Panc1 (cell line): ENCODE data around the gene LVRN. TPM values are rescaled to one million over a fixed set of nuclear protein-coding genes. Genes with fewer than 3 reads are reported as not detected.

ENCODE experiments used
- ATAC-seq: fragments of 200-7000 bp; cut with Tn5 transposase; 2 replicates; pipeline ENCODE4 v1.9.1; 2020; ENCODE audit warnings: mild to moderate bottlenecking, moderate library complexity
- BruUV-seq: library from RNA; stranded (reverse); fragments of 400-500 nt; replicated peaks from 2 replicates; lab custom pipeline; 2021; lab: Mats Ljungman, UMichigan
- CTCF ChIA-PET: fragments of 300-600 bp; sonication (Branson Sonifier 250); formaldehyde crosslinking; loops from one replicate; lab custom pipeline; 2022; ENCODE audit warnings: antibody characterized with exemption; lab: Charles Lee
- POLR2A ChIA-PET: fragments of 300-600 bp; sonication (Branson Sonifier 250); formaldehyde crosslinking; loops from one replicate; lab custom pipeline; 2022; ENCODE audit warnings: antibody characterized with exemption; lab: Charles Lee
- DNase-seq: peaks from one replicate; pipeline ENCODE4 v3.0.0-alpha.2; 2010; ENCODE audit warnings: low read depth, low spot score
- H3K27ac ChIP-seq: 2 replicates; pipeline ENCODE4 v1.5.1; 2011; ENCODE audit warnings: mild to moderate bottlenecking, low read length, inconsistent platforms
- H3K27me3 ChIP-seq: fragments of 200-500 bp; sonication (Bioruptor generic); 2 replicates; pipeline ENCODE4 v1.6.0; 2014; ENCODE audit warnings: low read length, inconsistent platforms; ENCODE audit not compliant: control insufficient read depth, insufficient read depth
- H3K36me3 ChIP-seq: fragments of 200-500 bp; sonication (Bioruptor generic); 2 replicates; pipeline ENCODE4 v1.5.1; 2014; ENCODE audit warnings: inconsistent platforms, mild to moderate bottlenecking, low read length, moderate library complexity; ENCODE audit not compliant: control insufficient read depth, insufficient read depth
- H3K4me1 ChIP-seq: 2 replicates; pipeline ENCODE4 v1.5.1; 2011; ENCODE audit warnings: inconsistent platforms, mild to moderate bottlenecking, low read length, moderate library complexity; ENCODE audit not compliant: control insufficient read depth, insufficient read depth
- H3K4me3 ChIP-seq, 2 experiments: 2 replicates each; pipeline ENCODE4 v1.5.1; 2011 to 2012; ENCODE audit warnings: low read depth in 2 of 2, low read length in 2 of 2, mild to moderate bottlenecking in 2 of 2, inconsistent platforms in 1 of 2, moderate library complexity in 1 of 2
- H3K9me3 ChIP-seq: fragments of 200-500 bp; sonication (Bioruptor generic); 2 replicates; pipeline ENCODE4 v1.5.1; 2014; ENCODE audit warnings: low read depth, mild to moderate bottlenecking, inconsistent platforms, low read length, moderate library complexity; ENCODE audit not compliant: control insufficient read depth, insufficient read depth
- CTCF ChIP-seq: fragments of 450-650 bp; IDR thresholded peaks from 2 replicates; pipeline ENCODE4 v1.5.1; 2017; ENCODE audit warnings: mild to moderate bottlenecking
- POLR2AphosphoS5 ChIP-seq: IDR thresholded peaks from 2 replicates; pipeline ENCODE4 v1.6.1; 2012; ENCODE audit warnings: mild to moderate bottlenecking, low read depth, low read length, moderate library complexity
- REST ChIP-seq, 2 experiments: IDR thresholded peaks; 2 replicates each; pipeline ENCODE4 v1.6.1; 2011 to 2012; ENCODE audit warnings: low read depth in 2 of 2, control low read depth in 1 of 2, low read length in 1 of 2, mild to moderate bottlenecking in 1 of 2, moderate library complexity in 1 of 2; ENCODE audit not compliant: insufficient read depth in 1 of 2
- SIN3A ChIP-seq: IDR thresholded peaks from 2 replicates; pipeline ENCODE4 v1.6.1; 2012; ENCODE audit warnings: low read depth, mild to moderate bottlenecking, low read length, moderate library complexity, borderline replicate concordance; ENCODE audit not compliant: insufficient read depth
- TCF7L2 ChIP-seq: IDR thresholded peaks from 2 replicates; pipeline ENCODE4 v1.6.1; 2011; ENCODE audit warnings: mild to moderate bottlenecking, low read depth, low read length, inconsistent platforms
- in situ Hi-C: cut with HindIII; loops from 2 replicates; pipeline ENCODE4 v1.10.0; 2016; ENCODE audit warnings: low sequenced_read_pairs, low pct_unique_long_range_greater_than_20kb
- intact Hi-C: fragments of 100-400 bp; cut with micrococcal nuclease; formaldehyde crosslinking; loops from one replicate; pipeline ENCODE4 v1.10.0; 2022; ENCODE audit not compliant: unreplicated experiment
- total RNA-seq: library from RNA; stranded (reverse); gene quantifications from one replicate; pipeline ENCODE4 v1.2.1, GENCODE V29; 2021; ENCODE audit not compliant: unreplicated experiment

Gene LVRN
- total RNA-seq, 1 experiment from 2014 or later = 0.08 TPM

GRCh38 chr5:115979201-115980041, 17.1 kb downstream of the LVRN start:
- BruUV-seq = no TSS peak
- Histone ChIP-seq H3K27me3 (no peaks in the 10 kb centered on the region), H3K36me3 (no peaks in the 10 kb centered on the region), H3K4me3 (no peak overlapping the region), H3K4me1 (no peaks in the 10 kb centered on the region), H3K27ac (no peak overlapping the region), H3K9me3 (no peaks in the 10 kb centered on the region)
- ChIA-PET POLR2A (no interaction called here), CTCF (no interaction called here)
- no peak for TF ChIP-seq POLR2AphosphoS5
- TF ChIP-seq REST (IDR thresholded peaks at IDR 0.05; ENCODE audit: insufficient read depth in 1 of 2, low read depth in 2 of 2, low read length in 1 of 2) = no peak
- ATAC-seq (no peak), DNase-seq (no peak)
- intact Hi-C loops (no loop called here), in situ Hi-C loops (no loop called here)

GRCh38 chr5:115983519-115983918, 21.2 kb downstream of the LVRN start:
- POLR2A ChIA-PET = no interaction called here
- no peak overlapping the region for H3K27ac ChIP-seq
- H3K36me3 ChIP-seq = no peaks in the 10 kb centered on the region
- in situ Hi-C loops (no loop called here), intact Hi-C loops (no loop called here)
- DNase-seq (no peak), ATAC-seq (no peak)
- H3K9me3 ChIP-seq = no peaks in the 10 kb centered on the region
- CTCF ChIA-PET = no interaction called here
- no TSS peak for BruUV-seq
- H3K4me3 ChIP-seq = no peak overlapping the region
- no peaks in the 10 kb centered on the region for H3K27me3 ChIP-seq
- no peak for TF ChIP-seq REST (IDR thresholded peaks at IDR 0.05; ENCODE audit: insufficient read depth in 1 of 2, low read depth in 2 of 2, low read length in 1 of 2)
- no peak for TF ChIP-seq CTCF
- no peak for TF ChIP-seq TCF7L2
- TF ChIP-seq POLR2AphosphoS5 = no peak
- TF ChIP-seq SIN3A = no peak
- no peaks in the 10 kb centered on the region for H3K4me1 ChIP-seq
